Smooth muscle cell (in vitro differentiated cells): ENCODE data around the gene ZNF597. TPM values are rescaled to one million over a fixed set of nuclear protein-coding genes. Genes with fewer than 3 reads are reported as not detected.
"Not testable (repeated sequence)": the region's sequence is repeated elsewhere in the genome, so short reads cannot be mapped to it uniquely, and the experiment has no call there.

ENCODE experiments used
- DNase-seq: peaks from one replicate; lab custom pipeline; 2025; ENCODE audit not compliant: unreplicated experiment; lab: John Stamatoyannopoulos, UW
- H2AFZ ChIP-seq: fragments of 200-600 bp; sonication (generic); 2 replicates; pipeline ENCODE4 v1.6.0; 2016; ENCODE audit warnings: antibody characterized with exemption, low read depth, mild to moderate bottlenecking
- H3F3A ChIP-seq: fragments of 200-600 bp; sonication (generic); 2 replicates; pipeline ENCODE4 v1.6.0; 2017; ENCODE audit warnings: antibody characterized with exemption, low read depth
- H3K27ac ChIP-seq: fragments of 200-600 bp; sonication (generic); 2 replicates; pipeline ENCODE4 v1.5.1; 2016; ENCODE audit warnings: low read depth, mild to moderate bottlenecking
- H3K27me3 ChIP-seq: fragments of 200-600 bp; sonication (generic); 2 replicates; pipeline ENCODE4 v1.6.1; 2016; ENCODE audit warnings: low read depth, mild to moderate bottlenecking
- H3K36me3 ChIP-seq: fragments of 200-600 bp; sonication (generic); 2 replicates; pipeline ENCODE4 v1.5.1; 2016; ENCODE audit warnings: low read depth
- H3K4me1 ChIP-seq: fragments of 200-600 bp; sonication (generic); 2 replicates; pipeline ENCODE4 v1.5.1; 2016; ENCODE audit warnings: low read depth
- H3K4me2 ChIP-seq: fragments of 200-600 bp; sonication (generic); 2 replicates; pipeline ENCODE4 v1.6.0; 2016; ENCODE audit warnings: mild to moderate bottlenecking
- H3K4me3 ChIP-seq: fragments of 200-600 bp; sonication (generic); 2 replicates; pipeline ENCODE4 v1.5.1; 2016; ENCODE audit warnings: mild to moderate bottlenecking
- H3K79me2 ChIP-seq: fragments of 200-600 bp; sonication (generic); 2 replicates; pipeline ENCODE4 v1.6.0; 2016; ENCODE audit warnings: low read depth, mild to moderate bottlenecking
- H3K9ac ChIP-seq: fragments of 200-600 bp; sonication (generic); 2 replicates; pipeline ENCODE4 v1.6.0; 2016; ENCODE audit warnings: low read depth
- H3K9me3 ChIP-seq: fragments of 200-600 bp; sonication (generic); replicated peaks from 2 replicates; pipeline ENCODE4 v1.5.1; 2016; ENCODE audit warnings: low read depth
- H4K20me1 ChIP-seq: fragments of 200-600 bp; sonication (generic); 2 replicates; pipeline ENCODE4 v1.6.0; 2016; ENCODE audit warnings: low read depth
- CTCF ChIP-seq: fragments of 200-600 bp; sonication (generic); IDR thresholded peaks from 2 replicates; pipeline ENCODE4 v1.5.1; 2017; ENCODE audit warnings: borderline replicate concordance, mild to moderate bottlenecking, antibody characterized with exemption; ENCODE audit not compliant: insufficient read depth, poor library complexity, severe bottlenecking
- WGBS: methylation state at CpG from one replicate; pipeline ENCODE4 v1.1.7; 2016; ENCODE audit warnings: low lambda C conversion rate; 5-methylcytosine and 5-hydroxymethylcytosine counted together
- polyA plus RNA-seq: library from polyadenylated mRNA; unstranded; fragments of >200 nt; fragmentation: Nextera tagmentation; extraction: Ambion mirVana; gene quantifications from 2 replicates; pipeline ENCODE4 v1.2.1, GENCODE V29; 2016
- total RNA-seq: library from RNA; depleted of rRNA; stranded (reverse); fragments of >200 nt; gene quantifications from 2 replicates; pipeline ENCODE4 v1.2.3, GENCODE V29; 2014

ZNF597 gene
- total and polyA plus RNA-seq, 2 experiments from 2014 or later, result 6.7 to 12.5 TPM

GRCh38 chr16:3475604-3476375, 32.5 kb upstream of the ZNF597 start:
- H4K20me1 ChIP-seq, result peaks cover 98% of the 10 kb centered on the region

GRCh38 chr16:3474870-3475269, 31.6 kb upstream of the ZNF597 start:
- Histone ChIP-seq H3K79me2 (peaks cover 95% of the 10 kb centered on the region), H4K20me1 (peaks cover 100% of the 10 kb centered on the region)
- H3K9ac ChIP-seq, H3F3A ChIP-seq, H3K4me1 ChIP-seq, H3K4me2 ChIP-seq, DNase-seq, H3K27ac ChIP-seq, H3K4me3 ChIP-seq, H3K27me3 ChIP-seq, H3K36me3 ChIP-seq, H2AFZ ChIP-seq, H3K9me3 ChIP-seq: not testable (repeated sequence)
- 97% methylated on average over 7 of the region's 7 CpGs for WGBS

More at GRCh38 chr16:3475604-3476375, 32.5 kb upstream of the ZNF597 start:
- H3K4me1 ChIP-seq, result no peaks in the 10 kb centered on the region
- TF ChIP-seq CTCF, result no peak
- no peaks in the 10 kb centered on the region for H3F3A ChIP-seq
- H3K9ac ChIP-seq, result no peak overlapping the region
- H3K27ac ChIP-seq, result no peak overlapping the region
- no peaks in the 10 kb centered on the region for H3K36me3 ChIP-seq
- 97% methylated on average over 29 of the region's 29 CpGs for WGBS
- H3K4me3 ChIP-seq, result no peak overlapping the region
- peaks cover 86% of the 10 kb centered on the region for H3K79me2 ChIP-seq
- H3K9me3 ChIP-seq, result no peaks in the 10 kb centered on the region
- H3K4me2 ChIP-seq, result no peak overlapping the region
- H2AFZ ChIP-seq, result no peak overlapping the region
- no peaks in the 10 kb centered on the region for H3K27me3 ChIP-seq
- DNase-seq, result no peak

- no peaks in the 10 kb centered on the region for H3K27me3 ChIP-seq
- no peak overlapping the region for H3K27ac ChIP-seq
- H3K9me3 ChIP-seq, result no peaks in the 10 kb centered on the region
- no peaks in the 10 kb centered on the region for H3F3A ChIP-seq
- H3K4me3 ChIP-seq, result no peak overlapping the region
- 92% methylated on average over 16 of the region's 16 CpGs for WGBS
- DNase-seq, result no peak
- H3K4me1 ChIP-seq, result no peaks in the 10 kb centered on the region
- TF ChIP-seq CTCF, result no peak
- no peak overlapping the region for H3K9ac ChIP-seq
- no peak overlapping the region for H2AFZ ChIP-seq
- peaks cover 100% of the 10 kb centered on the region for H4K20me1 ChIP-seq
- peaks cover 95% of the 10 kb centered on the region for H3K79me2 ChIP-seq
- no peaks in the 10 kb centered on the region for H3K36me3 ChIP-seq
- H3K4me2 ChIP-seq, result no peak overlapping the region
Measured at GRCh38 chr16:3474136-3474779, 31.0 kb upstream of the ZNF597 start.

- H3K9ac ChIP-seq, H3F3A ChIP-seq, H3K36me3 ChIP-seq, H2AFZ ChIP-seq, H3K27ac ChIP-seq, H3K4me2 ChIP-seq, H3K27me3 ChIP-seq, H3K4me3 ChIP-seq, DNase-seq, H3K9me3 ChIP-seq, H3K4me1 ChIP-seq: not testable (repeated sequence)
- Histone ChIP-seq H3K79me2 (peaks cover 95% of the 10 kb centered on the region), H4K20me1 (peaks cover 100% of the 10 kb centered on the region)
- 82% methylated on average over 3 of the region's 3 CpGs for WGBS
Measured at GRCh38 chr16:3473596-3473943, 30.3 kb upstream of the ZNF597 start.
